NCI-H1930 (cell line): Measurements from ENCODE around the gene HS3ST6.
"Not testable (repeated sequence)": the region's sequence is repeated elsewhere in the genome, so short reads cannot be mapped to it uniquely, and the experiment has no call there.

Experiments used
- DNase-seq, 2 experiments: peaks; one replicate each; lab custom pipeline; 2025; lab: John Stamatoyannopoulos, UW

The HS3ST6 gene

GRCh38 chr16:1946495-1947368 is 28.5 kb upstream of the HS3ST6 start:
- DNase-seq: no peak

GRCh38 chr16:1945559-1946391 is 27.6 kb upstream of the HS3ST6 start:
- no peak for DNase-seq

- no peak for DNase-seq
Measured at GRCh38 chr16:1944612-1945199, 26.5 kb upstream of the HS3ST6 start.

GRCh38 chr16:1942810-1943726 is 24.9 kb upstream of the HS3ST6 start, which contains the start of gene MSRB1:
Gene MSRB1, minus strand, starts transcription at chr16:1943199. Its CDS starts 43 bp downstream, at chr16:1943156.
- DNase-seq: peak; percentile 100

GRCh38 chr16:1942047-1942809 is 24.0 kb upstream of the HS3ST6 start:
- no peak for DNase-seq

- DNase-seq: no peak
Measured at GRCh38 chr16:1941162-1942046, 23.2 kb upstream of the HS3ST6 start.

GRCh38 chr16:1940273-1941161 is 22.3 kb upstream of the HS3ST6 start:
- no peak for DNase-seq

- DNase-seq: not testable (repeated sequence)
Measured at GRCh38 chr16:1939833-1940232, 21.6 kb upstream of the HS3ST6 start.

- no peak for DNase-seq
Measured at GRCh38 chr16:1938910-1939309, 20.7 kb upstream of the HS3ST6 start.

- DNase-seq: no peak
Measured at GRCh38 chr16:1938316-1938715, 20.1 kb upstream of the HS3ST6 start.

GRCh38 chr16:1936945-1937479 is 18.8 kb upstream of the HS3ST6 start:
- no peak for DNase-seq

GRCh38 chr16:1933097-1933661 is 15.0 kb upstream of the HS3ST6 start:
- no peak for DNase-seq

- DNase-seq: no peak
Measured at GRCh38 chr16:1932050-1933028, 14.1 kb upstream of the HS3ST6 start.

GRCh38 chr16:1930338-1930720 is 12.1 kb upstream of the HS3ST6 start:
- DNase-seq: no peak

- peak; percentile 72 to 90 for DNase-seq
Measured at GRCh38 chr16:1929578-1930337, 11.5 kb upstream of the HS3ST6 start.

- DNase-seq: no peak
Measured at GRCh38 chr16:1929105-1929504, 10.9 kb upstream of the HS3ST6 start.
